Measurements from ENCODE around the gene SNX14.
"Not testable (repeated sequence)": the region's sequence is repeated elsewhere in the genome, so short reads cannot be mapped to it uniquely, and the experiment has no call there.

The SNX14 gene, protein sequence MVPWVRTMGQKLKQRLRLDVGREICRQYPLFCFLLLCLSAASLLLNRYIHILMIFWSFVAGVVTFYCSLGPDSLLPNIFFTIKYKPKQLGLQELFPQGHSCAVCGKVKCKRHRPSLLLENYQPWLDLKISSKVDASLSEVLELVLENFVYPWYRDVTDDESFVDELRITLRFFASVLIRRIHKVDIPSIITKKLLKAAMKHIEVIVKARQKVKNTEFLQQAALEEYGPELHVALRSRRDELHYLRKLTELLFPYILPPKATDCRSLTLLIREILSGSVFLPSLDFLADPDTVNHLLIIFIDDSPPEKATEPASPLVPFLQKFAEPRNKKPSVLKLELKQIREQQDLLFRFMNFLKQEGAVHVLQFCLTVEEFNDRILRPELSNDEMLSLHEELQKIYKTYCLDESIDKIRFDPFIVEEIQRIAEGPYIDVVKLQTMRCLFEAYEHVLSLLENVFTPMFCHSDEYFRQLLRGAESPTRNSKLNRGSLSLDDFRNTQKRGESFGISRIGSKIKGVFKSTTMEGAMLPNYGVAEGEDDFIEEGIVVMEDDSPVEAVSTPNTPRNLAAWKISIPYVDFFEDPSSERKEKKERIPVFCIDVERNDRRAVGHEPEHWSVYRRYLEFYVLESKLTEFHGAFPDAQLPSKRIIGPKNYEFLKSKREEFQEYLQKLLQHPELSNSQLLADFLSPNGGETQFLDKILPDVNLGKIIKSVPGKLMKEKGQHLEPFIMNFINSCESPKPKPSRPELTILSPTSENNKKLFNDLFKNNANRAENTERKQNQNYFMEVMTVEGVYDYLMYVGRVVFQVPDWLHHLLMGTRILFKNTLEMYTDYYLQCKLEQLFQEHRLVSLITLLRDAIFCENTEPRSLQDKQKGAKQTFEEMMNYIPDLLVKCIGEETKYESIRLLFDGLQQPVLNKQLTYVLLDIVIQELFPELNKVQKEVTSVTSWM

DNA sequence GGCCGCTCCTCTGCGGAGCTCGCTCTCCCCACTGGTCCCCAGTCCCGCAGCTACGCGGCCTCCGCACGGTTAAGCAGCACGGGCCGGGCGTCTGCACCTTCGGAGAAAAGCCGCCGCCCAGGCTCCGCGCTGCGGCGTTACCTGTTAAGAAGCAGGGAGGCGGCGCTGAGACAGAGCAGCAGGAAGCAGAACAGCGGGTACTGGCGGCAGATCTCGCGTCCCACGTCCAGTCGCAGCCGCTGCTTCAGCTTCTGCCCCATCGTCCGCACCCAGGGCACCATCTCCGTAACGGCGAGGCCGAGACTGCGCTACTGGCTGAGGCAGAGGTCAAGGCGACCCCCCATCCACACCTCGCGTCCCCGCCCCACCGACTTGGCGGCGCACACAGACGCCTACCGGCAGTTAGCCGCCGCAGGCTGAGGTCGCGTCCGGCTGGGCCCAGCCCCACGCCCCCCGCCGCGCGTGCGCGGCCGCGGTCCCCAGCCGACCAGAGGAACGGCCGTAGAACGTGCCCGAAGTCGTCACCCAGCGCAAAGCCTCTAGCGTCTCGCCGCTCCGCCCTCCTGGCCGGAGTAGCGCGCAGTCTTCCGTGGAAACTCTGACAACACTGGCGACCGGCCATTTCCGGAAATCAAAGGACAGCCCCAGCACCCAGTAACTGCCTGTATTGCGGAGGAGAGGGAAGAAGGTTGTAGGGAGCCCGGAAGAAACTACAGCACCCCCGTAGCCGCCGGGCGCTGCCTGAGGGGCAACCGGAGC is at the start of gene SNX14:
Gene SNX14 (minus strand): TSS at position 421 of the 759 bp plus-strand sequence. CDS start 140 bp downstream, at position 281.
- peak; percentile 81 for DNase-seq (ENCODE audit: low read depth)

DNA sequence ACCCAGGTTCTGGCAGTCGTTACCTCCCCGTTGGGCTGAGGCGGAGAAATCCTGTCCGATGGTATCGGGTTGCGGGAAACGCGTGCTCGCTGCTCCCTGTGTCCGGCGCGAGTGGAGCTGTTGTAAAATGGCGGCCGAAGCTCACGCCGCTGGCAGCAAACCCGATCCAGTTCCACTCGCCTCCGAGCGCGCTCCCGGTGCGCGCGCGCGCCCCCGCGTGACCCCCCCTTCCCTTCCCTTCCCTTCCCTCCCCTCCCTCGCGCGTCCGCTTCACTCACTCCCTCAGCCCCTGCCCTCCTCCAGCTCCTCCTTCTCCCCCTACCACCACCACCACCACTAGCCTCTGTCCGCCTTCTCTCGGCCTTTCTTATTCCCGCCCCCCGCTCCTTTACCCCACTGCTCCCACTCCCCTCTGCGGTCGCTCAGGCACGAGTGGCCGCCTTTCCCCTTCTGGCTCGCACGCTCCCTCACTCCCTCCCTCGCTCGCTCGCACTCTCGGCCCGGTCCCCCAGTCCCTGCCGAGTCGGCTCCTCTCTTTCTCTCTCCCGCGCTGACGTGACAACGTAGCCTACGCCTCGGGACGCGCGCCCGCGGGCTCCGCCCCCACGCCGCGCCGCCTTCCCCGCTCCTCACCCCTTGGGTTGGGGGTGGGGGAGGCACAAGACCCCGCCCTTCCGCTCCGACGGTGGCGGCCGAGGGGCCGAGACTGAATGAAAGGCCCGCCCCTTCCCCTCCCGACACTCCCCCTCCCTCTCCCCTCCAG is 49.3 kb upstream of the SNX14 start, which contains the start of gene SYNCRIP:
Gene SYNCRIP (minus strand): TSS at position 113 of the 763 bp plus-strand sequence. CDS start 1,447 bp downstream, outside the sequence.
- DNase-seq (ENCODE audit: low read depth): peak; percentile 85

DNA sequence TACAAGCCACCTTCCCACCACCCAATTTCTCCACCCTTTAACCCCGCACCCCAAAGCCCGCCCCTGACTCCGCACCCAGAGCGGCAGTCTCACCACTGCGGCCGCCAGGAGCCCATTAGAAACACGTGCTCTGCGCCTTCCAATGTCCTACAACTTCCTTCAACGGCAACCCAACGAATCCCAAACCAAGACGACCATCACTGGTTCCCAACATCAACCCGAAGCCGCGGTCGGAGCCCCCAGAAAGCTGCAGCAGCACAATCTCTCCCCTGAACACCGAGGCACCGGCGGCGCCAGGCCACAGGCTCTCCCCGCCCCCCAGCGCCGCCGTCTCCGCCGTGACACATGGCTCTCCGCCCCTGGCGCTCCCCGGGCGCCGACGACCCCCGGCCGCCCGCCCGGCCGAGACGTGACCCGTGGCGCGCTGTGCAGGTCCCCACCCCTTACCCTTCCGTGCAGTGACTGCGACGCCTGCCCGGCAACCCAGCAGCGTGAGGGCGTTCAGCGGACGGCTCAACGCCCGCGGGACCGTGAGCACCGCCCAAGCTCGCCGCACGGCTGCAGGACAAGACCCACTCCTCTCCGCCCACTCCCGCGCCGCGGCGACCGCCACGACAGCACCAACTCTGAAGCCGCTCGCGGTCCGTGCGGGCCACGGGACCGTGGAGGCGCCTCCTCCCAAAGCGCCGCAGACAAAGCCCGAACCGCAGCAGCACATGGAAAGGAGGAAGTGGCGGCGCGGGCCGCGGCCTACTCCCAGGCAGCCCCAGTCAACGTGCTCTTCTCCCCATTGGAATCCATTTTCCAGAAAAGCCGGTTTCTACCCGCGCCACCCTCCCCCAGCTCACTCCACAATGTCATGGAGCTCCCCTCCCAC is 48.5 kb upstream of the SNX14 start:
- no peak for DNase-seq (ENCODE audit: low read depth)

DNA sequence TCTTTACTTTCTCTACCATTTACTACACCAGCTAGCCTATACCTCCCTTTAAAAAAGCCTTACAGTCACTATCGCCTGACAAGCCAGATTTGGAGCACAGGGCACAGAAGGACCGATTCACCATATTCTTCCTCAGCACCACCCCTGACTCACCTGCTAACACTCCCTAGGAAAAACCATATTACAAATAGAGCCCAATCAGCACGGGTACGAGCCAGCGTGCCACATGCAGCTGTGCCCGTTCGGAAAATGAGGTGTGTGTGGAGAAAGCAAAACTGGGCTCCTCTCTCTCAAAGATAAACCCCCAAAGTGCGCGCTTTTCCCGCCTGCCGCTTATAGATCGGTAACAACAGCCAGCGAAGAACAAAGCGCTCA is 47.9 kb upstream of the SNX14 start:
- DNase-seq (ENCODE audit: low read depth): no peak

DNA sequence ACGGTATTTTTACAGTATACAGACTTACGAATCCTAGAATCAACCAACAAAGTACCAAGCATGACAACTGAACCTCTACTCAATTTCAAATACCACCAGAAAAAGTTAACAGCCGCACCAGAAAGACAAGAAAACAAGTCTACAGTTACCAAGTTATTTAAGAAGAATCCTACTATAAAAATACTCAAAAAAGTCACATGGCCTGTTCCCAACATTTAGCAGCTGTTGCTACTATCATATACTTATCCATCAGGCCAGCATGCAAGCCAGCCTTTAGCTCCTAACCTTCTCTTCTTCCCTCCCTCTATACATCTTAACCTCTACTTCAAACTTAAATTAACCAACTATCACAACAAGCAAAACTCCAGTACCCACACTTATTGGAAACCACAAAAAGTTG is 47.2 kb upstream of the SNX14 start:
- DNase-seq (ENCODE audit: low read depth): no peak

DNA sequence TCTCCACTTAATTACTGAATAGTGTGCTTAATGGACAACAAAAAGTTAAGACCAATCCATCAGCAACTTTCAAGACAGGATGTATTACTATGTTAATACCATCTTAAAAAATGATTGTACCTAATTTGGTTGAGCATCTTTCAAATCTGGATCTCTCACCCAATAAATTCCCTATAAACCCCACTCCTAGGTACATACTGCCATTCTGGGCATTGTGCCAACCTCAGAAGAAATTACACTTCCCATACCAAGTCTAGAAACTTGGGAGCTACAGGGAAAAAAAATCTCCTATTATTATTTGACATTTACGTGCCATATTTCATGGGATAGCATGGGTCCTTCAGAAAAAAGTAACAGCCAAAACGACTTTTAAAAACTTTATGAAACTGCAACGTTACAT is 43.9 kb upstream of the SNX14 start:
- no peak for DNase-seq (ENCODE audit: low read depth)

DNA sequence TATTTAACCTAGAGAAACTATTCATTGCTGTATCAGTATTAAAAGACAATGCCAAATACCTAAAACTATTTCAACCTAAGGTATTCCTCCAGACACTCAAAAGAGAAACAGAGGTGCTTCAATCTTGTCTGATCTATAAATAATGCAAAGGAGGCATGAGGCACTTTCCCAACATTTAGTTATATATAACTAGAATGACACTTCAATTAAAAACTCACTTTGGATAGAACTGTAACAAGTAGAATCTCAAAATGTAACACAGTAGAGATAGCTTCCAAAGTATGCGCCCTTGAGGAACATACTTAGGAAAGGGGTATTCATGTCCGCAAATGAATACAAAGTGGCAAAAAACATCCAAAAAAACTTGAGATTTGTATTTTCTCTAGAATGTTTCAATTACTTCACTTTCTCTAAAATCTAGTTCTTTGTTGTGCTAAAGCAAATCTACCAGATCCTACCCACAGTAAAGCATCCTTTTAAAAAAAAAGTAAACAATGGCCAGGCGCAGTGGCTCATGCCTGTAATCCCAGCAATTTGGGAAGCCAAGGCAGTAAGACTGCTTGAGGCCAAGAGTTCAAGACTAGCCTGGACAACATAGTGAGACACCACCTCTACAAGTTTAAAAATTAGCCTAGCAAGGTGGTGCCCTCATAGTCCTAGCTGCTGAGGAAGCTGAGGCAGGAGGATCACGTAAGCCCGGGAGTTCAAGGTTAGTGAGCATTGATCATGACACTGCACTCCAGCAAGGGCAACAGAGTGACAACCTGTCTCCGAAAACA is 38.7 kb upstream of the SNX14 start:
- DNase-seq (ENCODE audit: low read depth): no peak

DNA sequence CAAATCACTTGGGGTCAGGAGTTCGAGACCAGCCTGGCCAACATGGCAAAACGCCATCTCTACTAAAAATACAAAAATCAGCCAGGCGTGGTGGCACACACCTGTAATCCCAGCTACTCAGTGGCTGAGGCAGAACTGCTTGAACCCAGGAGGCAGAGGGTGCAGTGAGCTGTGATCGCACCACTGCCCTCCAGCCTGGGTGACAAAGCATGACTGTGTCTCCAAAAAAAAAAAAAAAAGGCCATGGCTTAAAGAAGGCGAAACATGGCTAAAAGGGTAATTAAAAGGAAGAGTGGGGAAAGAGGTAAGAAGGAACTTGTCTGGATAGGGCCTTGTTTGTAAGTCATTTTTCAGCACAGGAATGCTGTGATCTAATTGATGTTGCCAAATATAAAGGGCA is 37.5 kb upstream of the SNX14 start:
- not testable (repeated sequence) for DNase-seq (ENCODE audit: low read depth)

DNA sequence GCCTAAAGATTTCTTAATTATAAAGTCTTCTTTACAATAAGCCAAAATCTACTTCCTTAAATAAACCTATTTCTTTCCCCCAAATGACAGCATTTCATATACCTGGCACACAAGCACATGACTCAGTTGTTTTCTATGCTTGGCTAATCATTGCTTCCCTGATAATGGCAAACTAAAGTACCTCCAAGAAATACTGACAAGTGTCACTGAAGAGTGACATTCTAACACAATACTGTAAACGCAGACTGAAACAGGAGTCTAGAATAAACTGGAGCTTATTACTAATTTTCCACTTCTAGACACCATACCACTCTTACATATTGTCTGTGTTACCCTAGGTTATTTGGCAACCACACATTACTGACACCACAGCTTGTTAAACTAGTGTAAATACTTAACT is 34.7 kb upstream of the SNX14 start:
- no peak for DNase-seq (ENCODE audit: low read depth)

DNA sequence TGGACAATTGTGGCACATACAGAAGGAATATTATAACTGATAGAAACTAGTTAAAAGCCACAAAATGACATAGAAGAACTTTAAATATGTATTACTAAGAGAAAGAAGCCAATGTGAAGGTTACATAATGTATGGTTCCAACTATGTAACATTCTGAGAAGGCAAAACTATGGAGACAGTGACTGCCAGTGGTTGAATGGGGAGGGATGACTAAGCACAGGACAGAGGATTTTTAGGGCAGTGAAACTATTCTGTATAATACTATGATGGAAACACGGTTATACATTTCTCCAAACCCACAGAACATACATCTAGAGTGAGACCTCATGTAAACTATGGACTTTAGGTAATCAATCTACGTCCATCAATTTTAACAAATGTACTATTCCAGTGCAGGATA is 26.6 kb upstream of the SNX14 start:
- no peak for DNase-seq (ENCODE audit: low read depth)

DNA sequence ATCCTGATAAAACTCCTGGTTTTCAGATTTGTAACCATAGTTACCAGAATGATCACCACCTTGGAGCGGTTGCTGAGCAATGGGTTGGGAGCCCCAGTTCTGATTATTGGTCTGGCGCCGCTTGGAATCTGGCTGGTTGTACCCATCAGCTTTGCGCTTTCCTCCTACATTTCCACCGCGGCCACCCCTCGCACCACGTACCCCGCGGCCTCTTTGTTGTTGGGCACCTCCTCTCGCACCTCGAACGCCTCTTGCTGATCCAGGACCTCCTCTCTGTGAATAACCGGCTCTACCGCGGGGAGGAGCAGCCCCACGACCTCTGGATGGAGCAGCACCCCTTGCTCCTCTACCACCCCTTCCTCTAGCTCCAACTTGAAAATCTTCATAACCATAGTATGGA is 21.1 kb upstream of the SNX14 start:
- no peak for DNase-seq (ENCODE audit: low read depth)

DNA sequence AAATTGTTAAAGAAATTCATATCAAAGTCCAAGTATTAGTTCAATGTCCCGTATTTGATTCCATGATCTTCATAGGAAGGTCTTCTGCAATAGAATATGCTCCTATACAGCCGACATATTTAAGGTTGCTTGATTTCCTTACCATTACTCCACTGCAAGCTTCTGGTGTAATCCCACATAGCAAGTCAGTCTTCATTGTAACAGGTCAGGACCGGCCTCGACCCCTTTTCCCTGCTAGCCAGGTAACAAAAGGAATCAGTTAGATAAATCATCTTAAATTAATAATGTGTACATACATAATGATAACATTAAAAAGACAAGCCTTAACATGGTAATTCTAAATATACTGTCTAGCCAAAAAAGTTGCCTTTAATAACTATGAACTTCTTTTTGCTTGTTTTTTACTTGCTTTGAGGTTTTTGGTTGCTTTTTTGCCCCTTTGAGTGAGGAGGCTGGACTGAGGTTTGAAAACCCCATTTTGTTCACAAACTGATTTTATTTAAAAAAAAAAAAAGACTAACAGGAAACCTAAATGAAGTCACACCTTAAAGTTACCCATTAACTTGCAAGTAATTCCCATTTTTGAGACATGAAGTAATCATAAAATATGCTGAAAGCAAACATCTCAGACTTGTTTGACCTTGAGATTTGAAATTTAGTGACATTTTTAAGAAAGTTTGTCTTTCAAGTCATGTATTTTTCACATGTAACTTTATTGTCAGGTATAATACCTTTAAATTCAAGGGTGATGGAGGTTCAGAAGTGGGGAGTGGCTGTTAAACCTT is 19.2 kb upstream of the SNX14 start:
- no peak for DNase-seq (ENCODE audit: low read depth)

DNA sequence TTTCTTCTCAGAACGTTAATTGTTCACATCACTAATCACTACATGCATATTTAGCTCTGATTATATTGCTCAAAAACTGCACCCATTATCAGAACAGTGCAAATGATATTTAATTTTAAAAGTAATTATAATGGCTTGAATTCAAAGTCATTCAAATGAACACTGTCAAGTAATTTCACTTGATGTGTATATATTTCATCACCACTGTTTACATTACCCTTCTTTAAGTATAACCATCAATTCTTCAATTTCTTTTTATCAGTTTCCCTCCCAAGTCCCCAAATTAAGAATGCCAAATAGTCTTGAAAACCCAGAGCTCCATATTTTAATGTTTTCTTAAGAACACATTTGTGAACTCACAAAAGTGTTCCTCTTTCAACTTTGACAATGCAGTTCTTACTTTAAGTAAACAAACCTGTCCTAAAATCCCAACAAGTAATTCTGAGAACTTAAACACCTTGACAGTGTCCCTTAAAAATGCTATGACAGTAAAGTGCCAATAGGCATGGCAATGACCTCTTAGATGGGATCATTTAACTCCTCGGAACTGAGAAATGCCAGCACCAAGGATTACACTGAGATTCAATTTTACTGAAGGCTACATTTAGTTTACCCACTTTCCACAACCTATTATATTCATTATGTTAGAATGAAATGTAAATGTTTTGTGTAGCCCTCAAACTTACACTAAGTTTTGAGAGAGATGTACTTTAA is 16.7 kb upstream of the SNX14 start:
- DNase-seq (ENCODE audit: low read depth): no peak

DNA sequence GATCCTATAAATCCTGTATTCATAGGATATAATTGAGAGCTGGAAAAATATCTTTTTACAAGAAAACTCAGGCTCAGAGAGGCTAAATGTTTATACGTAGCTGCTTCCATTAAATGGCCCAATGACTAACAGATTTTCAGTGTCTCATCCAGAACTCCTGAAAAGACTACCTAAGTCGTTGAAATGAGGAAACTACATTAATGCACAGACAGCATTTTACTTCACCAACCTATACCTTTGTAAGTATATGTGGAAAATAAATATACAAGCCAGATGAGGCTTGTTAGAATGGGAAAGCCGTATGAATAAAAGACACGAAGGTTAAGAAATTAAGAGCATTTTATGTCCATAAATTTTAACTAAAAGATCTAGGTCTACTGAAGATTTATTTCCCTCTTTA is 8.4 kb upstream of the SNX14 start:
- DNase-seq (ENCODE audit: low read depth): no peak

DNA sequence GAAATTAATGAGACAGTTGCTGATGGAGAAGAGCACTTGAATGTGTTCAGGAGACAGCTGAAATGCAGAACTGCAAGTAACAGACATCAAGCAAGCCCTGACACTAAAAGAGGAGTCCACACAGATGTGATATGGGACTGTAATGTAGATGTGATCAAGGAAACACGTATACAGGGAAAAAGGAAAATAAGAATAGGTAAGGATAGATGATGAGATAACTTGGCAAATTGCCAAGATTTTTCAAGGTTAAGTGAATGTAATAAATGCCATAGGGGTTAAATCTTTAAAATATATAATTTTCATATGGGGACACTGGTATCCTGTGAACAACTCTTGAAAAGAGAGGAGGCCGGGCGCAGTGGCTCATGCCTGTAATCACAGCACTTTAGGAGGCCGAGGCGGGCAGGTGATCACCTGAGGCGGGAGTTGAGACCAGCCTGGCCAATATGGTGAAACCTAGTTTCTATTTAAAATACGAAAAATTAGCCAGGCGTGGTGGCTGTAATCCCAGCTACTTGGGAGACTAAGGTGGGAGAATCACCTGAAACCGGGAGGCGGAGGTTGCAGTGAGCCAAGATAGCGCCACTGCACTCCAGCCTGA is 7.2 kb upstream of the SNX14 start:
- DNase-seq (ENCODE audit: low read depth): no peak

DNA sequence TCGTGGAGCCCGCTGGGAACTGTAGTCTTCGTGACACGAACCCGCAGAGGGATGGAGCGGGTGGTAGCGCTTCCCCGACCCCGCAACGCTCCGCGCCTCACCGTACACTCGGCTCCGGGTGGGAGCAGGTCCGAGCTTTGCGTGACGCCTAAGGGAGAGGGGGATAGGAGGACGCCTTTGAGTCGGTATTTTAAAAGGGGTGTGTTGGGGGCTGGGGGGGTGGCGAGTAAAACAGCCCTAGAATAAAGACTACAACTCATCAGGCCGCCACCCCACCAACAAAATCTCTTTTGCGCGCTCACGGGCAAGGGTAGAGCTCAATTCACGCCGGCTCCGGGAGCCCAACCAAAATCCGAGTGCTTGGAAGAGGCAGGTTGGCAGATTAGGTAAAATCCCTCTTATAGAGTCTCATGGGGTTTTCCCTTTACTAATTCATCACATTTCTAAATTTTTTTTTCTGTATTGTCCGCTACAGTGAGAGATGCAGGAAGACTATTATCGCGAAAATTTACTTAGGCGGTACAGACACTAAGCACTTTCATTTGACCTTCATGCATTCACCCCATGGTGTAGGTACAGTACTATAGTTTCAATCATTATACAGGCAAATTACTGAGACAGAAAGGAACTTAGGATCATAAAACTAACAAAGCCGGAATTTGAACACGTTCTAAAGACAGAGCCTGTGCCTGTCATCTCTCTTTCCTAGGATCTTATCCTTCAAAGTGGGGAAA is 706 bp upstream of the SNX14 start:
- DNase-seq (ENCODE audit: low read depth): no peak

DNA sequence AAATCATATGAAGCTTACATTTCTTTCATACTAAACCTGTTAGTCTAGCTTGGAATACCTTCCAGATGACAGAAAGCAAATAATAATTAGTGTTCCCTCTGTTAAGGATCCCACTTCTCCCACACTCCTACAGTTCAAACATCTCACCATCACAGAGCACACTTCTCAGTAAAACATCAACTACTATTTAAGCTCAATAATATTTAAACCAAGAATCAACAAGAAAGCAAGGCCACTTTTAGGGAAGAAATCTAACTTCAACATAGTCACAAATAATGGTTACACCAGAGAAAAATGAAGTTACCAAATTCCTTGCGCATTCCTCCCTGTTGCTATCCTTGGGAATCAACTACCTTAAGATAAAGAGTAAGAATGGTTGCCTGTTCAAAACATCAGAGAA is 1.6 kb downstream of the SNX14 start:
- no peak for DNase-seq (ENCODE audit: low read depth)

All from non-pigmented ciliary epithelial cell (primary cell).